OCI-LY7 (cell line): Measurements from ENCODE around the gene INPP5K. TPM values are rescaled to one million over a fixed set of nuclear protein-coding genes. Genes with fewer than 3 reads are reported as not detected.

Experiments
- BruUV-seq: library from RNA; stranded (reverse); fragments of 400-500 nt; replicated peaks from 2 replicates; lab custom pipeline; 2021; lab: Mats Ljungman, UMichigan
- CTCF ChIA-PET: fragments of 300-600 bp; sonication (Branson Sonifier 250); formaldehyde crosslinking; loops from one replicate; lab custom pipeline; 2022; ENCODE audit warnings: antibody characterized with exemption; ENCODE audit not compliant: unreplicated experiment; lab: Charles Lee
- POLR2A ChIA-PET: fragments of 300-600 bp; sonication (Branson Sonifier 250); formaldehyde crosslinking; loops from one replicate; lab custom pipeline; 2022; ENCODE audit warnings: antibody characterized with exemption; lab: Charles Lee
- DNase-seq: peaks from one replicate; pipeline ENCODE4 v3.0.0-alpha.2; 2015; ENCODE audit warnings: low spot score
- H2AFZ ChIP-seq: fragments of 200-600 bp; sonication (generic), shearing (Covaris generic); 2 replicates; pipeline ENCODE4 v1.6.1; 2014; ENCODE audit warnings: mild to moderate bottlenecking, antibody characterized with exemption, low read length, moderate library complexity
- H3K27ac ChIP-seq: fragments of 200-600 bp; sonication (generic); 2 replicates; pipeline ENCODE4 v1.5.1; 2014; ENCODE audit warnings: mixed run types, low read depth, mild to moderate bottlenecking, moderate library complexity, low read length, inconsistent platforms; ENCODE audit not compliant: poor library complexity, severe bottlenecking
- H3K36me3 ChIP-seq: fragments of 200-600 bp; sonication (generic); 2 replicates; pipeline ENCODE4 v1.6.1; 2014; ENCODE audit warnings: mild to moderate bottlenecking, antibody characterized with exemption, low read length, moderate library complexity, mixed read lengths; ENCODE audit not compliant: insufficient read depth
- H3K4me1 ChIP-seq: fragments of 200-600 bp; sonication (generic); 2 replicates; pipeline ENCODE4 v1.5.1; 2014; ENCODE audit warnings: mild to moderate bottlenecking, low read length; ENCODE audit not compliant: insufficient read depth, poor library complexity, severe bottlenecking
- H3K4me2 ChIP-seq: fragments of 200-600 bp; sonication (generic); 2 replicates; pipeline ENCODE4 v1.6.1; 2014; ENCODE audit warnings: mild to moderate bottlenecking, low read length
- H3K4me3 ChIP-seq: fragments of 200-600 bp; sonication (generic); 2 replicates; pipeline ENCODE4 v1.5.1; 2014; ENCODE audit warnings: mild to moderate bottlenecking, low read depth, low read length; ENCODE audit not compliant: poor library complexity, severe bottlenecking
- H3K79me2 ChIP-seq: fragments of 200-600 bp; sonication (generic); 2 replicates; pipeline ENCODE4 v1.6.1; 2016; ENCODE audit warnings: low read depth, mild to moderate bottlenecking, low read length, moderate library complexity, mixed read lengths; ENCODE audit not compliant: insufficient read depth
- H3K9me2 ChIP-seq: fragments of 200-600 bp; sonication (generic); 2 replicates; pipeline ENCODE4 v1.6.1; 2016; ENCODE audit warnings: mild to moderate bottlenecking, low read length, mixed read lengths; ENCODE audit not compliant: insufficient read depth
- H3K9me3 ChIP-seq: fragments of 200-600 bp; sonication (generic); 2 replicates; pipeline ENCODE4 v1.6.1; 2014; ENCODE audit warnings: mild to moderate bottlenecking, mixed run types, low read length, mixed read lengths
- H4K20me1 ChIP-seq: fragments of 200-600 bp; sonication (generic); 2 replicates; pipeline ENCODE4 v1.6.1; 2014; ENCODE audit warnings: mild to moderate bottlenecking, antibody characterized with exemption, low read length, moderate library complexity, mixed read lengths; ENCODE audit not compliant: insufficient read depth
- EZH2phosphoT487 ChIP-seq: fragments of 200-600 bp; sonication (generic); IDR thresholded peaks from 2 replicates; pipeline ENCODE4 v1.6.1; 2018; ENCODE audit warnings: low read depth, borderline replicate concordance, mild to moderate bottlenecking, mixed run types, antibody characterized with exemption, low read length, moderate library complexity, mixed read lengths
- intact Hi-C: fragments of 100-400 bp; cut with micrococcal nuclease; formaldehyde crosslinking; loops from one replicate; pipeline ENCODE4 v1.10.0; 2022; ENCODE audit not compliant: unreplicated experiment
- total RNA-seq, 2 experiments: library from RNA; depleted of rRNA in 1 of 2; stranded (reverse); fragments of >200 nt in 1 of 2; shearing (Covaris generic) in 1 of 2; gene quantifications; 2 replicates each; pipeline ENCODE4 v1.2.3, GENCODE V29; 2014 to 2022
- TF ChIP-seq, protein P1 (sequence below): fragments of 200-600 bp; sonication (generic); conservative IDR thresholded peaks from 2 replicates; pipeline ENCODE4 v1.5.1; 2014; ENCODE audit warnings: mild to moderate bottlenecking, antibody characterized with exemption, low read length, moderate library complexity, mixed read lengths

Gene INPP5K
- total RNA-seq, 2 experiments from 2014 or later, result 28.8 to 40.7 TPM

- no peak overlapping the region for H3K4me2 ChIP-seq
- H3K79me2 ChIP-seq, result no peaks in the 10 kb centered on the region
- H3K9me3 ChIP-seq, result no peaks in the 10 kb centered on the region
- peaks cover 31% of the 10 kb centered on the region for H3K36me3 ChIP-seq
- peaks cover 25% of the 10 kb centered on the region for H3K4me1 ChIP-seq
- BruUV-seq, result no TSS peak
- POLR2A ChIA-PET, result interaction anchor here (0.7 kb wide), 1 partner anchor 82 kb away, joined by 3 read pairs; no protein-coding TSS in a partner anchor
- no peaks in the 10 kb centered on the region for H3K9me2 ChIP-seq
- CTCF ChIA-PET, result no interaction called here
- H3K27ac ChIP-seq, result no peak overlapping the region
- intact Hi-C loops, result no loop called here
- no peak overlapping the region for H2AFZ ChIP-seq
- DNase-seq, result no peak
- H3K4me3 ChIP-seq, result no peak overlapping the region
- H4K20me1 ChIP-seq, result no peaks in the 10 kb centered on the region
- TF ChIP-seq EZH2phosphoT487, result no peak
- TF ChIP-seq, protein P1, sequence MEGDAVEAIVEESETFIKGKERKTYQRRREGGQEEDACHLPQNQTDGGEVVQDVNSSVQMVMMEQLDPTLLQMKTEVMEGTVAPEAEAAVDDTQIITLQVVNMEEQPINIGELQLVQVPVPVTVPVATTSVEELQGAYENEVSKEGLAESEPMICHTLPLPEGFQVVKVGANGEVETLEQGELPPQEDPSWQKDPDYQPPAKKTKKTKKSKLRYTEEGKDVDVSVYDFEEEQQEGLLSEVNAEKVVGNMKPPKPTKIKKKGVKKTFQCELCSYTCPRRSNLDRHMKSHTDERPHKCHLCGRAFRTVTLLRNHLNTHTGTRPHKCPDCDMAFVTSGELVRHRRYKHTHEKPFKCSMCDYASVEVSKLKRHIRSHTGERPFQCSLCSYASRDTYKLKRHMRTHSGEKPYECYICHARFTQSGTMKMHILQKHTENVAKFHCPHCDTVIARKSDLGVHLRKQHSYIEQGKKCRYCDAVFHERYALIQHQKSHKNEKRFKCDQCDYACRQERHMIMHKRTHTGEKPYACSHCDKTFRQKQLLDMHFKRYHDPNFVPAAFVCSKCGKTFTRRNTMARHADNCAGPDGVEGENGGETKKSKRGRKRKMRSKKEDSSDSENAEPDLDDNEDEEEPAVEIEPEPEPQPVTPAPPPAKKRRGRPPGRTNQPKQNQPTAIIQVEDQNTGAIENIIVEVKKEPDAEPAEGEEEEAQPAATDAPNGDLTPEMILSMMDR, result no peak
These were observed 44.9 kb downstream of the INPP5K start for GRCh38 chr17:1471490-1471889.

GRCh38 chr17:1470755-1471462 is 45.5 kb downstream of the INPP5K start:
- Histone ChIP-seq H4K20me1 (no peaks in the 10 kb centered on the region), H3K36me3 (peaks cover 34% of the 10 kb centered on the region), H2AFZ (no peak overlapping the region), H3K4me3 (no peak overlapping the region), H3K9me3 (no peaks in the 10 kb centered on the region), H3K27ac (no peak overlapping the region), H3K4me1 (peaks cover 25% of the 10 kb centered on the region), H3K9me2 (no peaks in the 10 kb centered on the region), H3K4me2 (no peak overlapping the region), H3K79me2 (no peaks in the 10 kb centered on the region)
- no TSS peak for BruUV-seq
- intact Hi-C loops, result no loop called here
- CTCF ChIA-PET, result no interaction called here
- no peak for DNase-seq
- POLR2A ChIA-PET, result interaction anchor here (0.6 to 0.7 kb wide), 2 partner anchors 16 to 83 kb away, joined by 3 to 4 read pairs; no protein-coding TSS in a partner anchor
- TF ChIP-seq, protein P1, result no peak

DNA sequence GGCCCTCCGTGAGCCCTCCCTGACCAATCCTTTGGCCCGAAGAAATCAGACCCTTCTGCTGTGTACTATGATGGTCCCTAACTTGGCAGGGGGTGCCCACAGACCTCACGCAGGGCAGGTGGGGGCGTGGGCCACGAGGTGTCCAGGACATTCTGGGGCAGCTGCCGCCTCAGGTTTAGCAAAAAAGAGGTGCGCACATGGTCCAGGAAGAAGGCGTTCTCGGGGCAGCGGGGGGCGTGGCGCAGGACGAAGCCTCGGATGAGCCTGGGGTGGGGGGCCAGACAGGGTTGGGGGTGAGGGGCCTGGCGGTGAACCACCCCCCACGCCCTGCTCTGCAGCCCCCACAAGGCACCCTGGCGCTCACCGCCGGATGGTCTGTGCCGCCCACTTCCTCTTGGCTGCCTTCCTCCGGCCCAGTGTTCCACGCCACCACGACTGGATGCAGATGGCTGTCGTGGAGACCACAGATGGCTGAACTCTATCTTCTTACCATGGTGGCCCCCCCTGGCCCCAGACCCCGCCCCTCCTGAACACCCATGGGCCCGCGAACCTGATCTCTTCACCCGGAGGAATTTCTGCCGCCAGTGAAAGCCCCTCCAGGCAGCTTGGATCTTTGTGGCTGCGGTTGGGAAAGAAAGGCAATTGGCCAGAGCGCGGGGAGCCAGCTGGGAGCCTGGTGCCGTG is 46.2 kb downstream of the INPP5K start:
- no peak overlapping the region for H3K27ac ChIP-seq
- no peak overlapping the region for H2AFZ ChIP-seq
- no TSS peak for BruUV-seq
- no peaks in the 10 kb centered on the region for H3K79me2 ChIP-seq
- H3K9me3 ChIP-seq, result no peaks in the 10 kb centered on the region
- ChIA-PET CTCF (no interaction called here), POLR2A (interaction anchor here (0.6 kb wide), 1 partner anchor 15 kb away, joined by 4 read pairs; no protein-coding TSS in a partner anchor)
- peaks cover 20% of the 10 kb centered on the region for H3K4me1 ChIP-seq
- no peaks in the 10 kb centered on the region for H3K9me2 ChIP-seq
- peaks cover 31% of the 10 kb centered on the region for H3K36me3 ChIP-seq
- no peak for TF ChIP-seq EZH2phosphoT487
- TF ChIP-seq, protein P1, result no peak
- H3K4me2 ChIP-seq, result no peak overlapping the region
- intact Hi-C loops, result no loop called here
- DNase-seq, result no peak
- no peak overlapping the region for H3K4me3 ChIP-seq
- no peaks in the 10 kb centered on the region for H4K20me1 ChIP-seq
